ENCODE results near the gene CHP1.
"Not testable (repeated sequence)": the region's sequence is repeated elsewhere in the genome, so short reads cannot be mapped to it uniquely, and the experiment has no call there.

Gene CHP1

GRCh38 chr15:41230650-41231421 lies at the start of gene CHP1, which contains the start of gene EXD1:
TSS of gene CHP1 (plus strand) at chr15:41231268. CDS start at chr15:41231383, 115 bp downstream.
TSS of gene EXD1 (minus strand) at chr15:41230757. CDS start at chr15:41226575, 4,182 bp downstream.
- no peaks in the 10 kb centered on the region for H3K36me3 Mint-ChIP-seq
- H3K27me3 Mint-ChIP-seq, result no peaks in the 10 kb centered on the region
- peaks cover 39% of the 10 kb centered on the region for H3K4me1 Mint-ChIP-seq (ENCODE audit: low read depth)
- H3K4me3 Mint-ChIP-seq, result peak within 1 kb of the TSS; percentile 88
- peak within 1 kb of the TSS; percentile 91 for H3K27ac Mint-ChIP-seq
- no peaks in the 10 kb centered on the region for H3K9me3 Mint-ChIP-seq (ENCODE audit: low read depth)

GRCh38 chr15:41182266-41182665 lies 48.8 kb upstream of the CHP1 start:
- Mint-ChIP-seq H3K4me1 (ENCODE audit: low read depth) (no peaks in the 10 kb centered on the region), H3K27ac (no peak overlapping the region), H3K4me3 (no peak overlapping the region), H3K36me3 (no peaks in the 10 kb centered on the region), H3K9me3 (ENCODE audit: low read depth) (no peaks in the 10 kb centered on the region), H3K27me3 (peaks cover 2% of the 10 kb centered on the region)

GRCh38 chr15:41183581-41183980 lies 47.5 kb upstream of the CHP1 start:
- Mint-ChIP-seq H3K9me3 (ENCODE audit: low read depth) (no peaks in the 10 kb centered on the region), H3K36me3 (no peaks in the 10 kb centered on the region), H3K4me3 (no peak overlapping the region), H3K27me3 (peaks cover 2% of the 10 kb centered on the region), H3K4me1 (ENCODE audit: low read depth) (no peaks in the 10 kb centered on the region), H3K27ac (no peak overlapping the region)

- no peak overlapping the region for H3K4me3 Mint-ChIP-seq
- no peaks in the 10 kb centered on the region for H3K4me1 Mint-ChIP-seq (ENCODE audit: low read depth)
- no peaks in the 10 kb centered on the region for H3K9me3 Mint-ChIP-seq (ENCODE audit: low read depth)
- no peaks in the 10 kb centered on the region for H3K36me3 Mint-ChIP-seq
- no peaks in the 10 kb centered on the region for H3K27me3 Mint-ChIP-seq
- no peak overlapping the region for H3K27ac Mint-ChIP-seq
Observed at GRCh38 chr15:41194444-41194843, 36.6 kb upstream of the CHP1 start.

- Mint-ChIP-seq H3K4me3 (no peak overlapping the region), H3K9me3 (ENCODE audit: low read depth) (no peaks in the 10 kb centered on the region), H3K4me1 (ENCODE audit: low read depth) (no peaks in the 10 kb centered on the region), H3K36me3 (no peaks in the 10 kb centered on the region), H3K27me3 (no peaks in the 10 kb centered on the region), H3K27ac (no peak overlapping the region)
Observed at GRCh38 chr15:41199470-41199869, 31.6 kb upstream of the CHP1 start.

GRCh38 chr15:41203395-41203794 lies 27.7 kb upstream of the CHP1 start:
- Mint-ChIP-seq H3K27me3 (no peaks in the 10 kb centered on the region), H3K36me3 (no peaks in the 10 kb centered on the region), H3K9me3 (ENCODE audit: low read depth) (no peaks in the 10 kb centered on the region), H3K4me1 (ENCODE audit: low read depth) (no peaks in the 10 kb centered on the region), H3K4me3 (no peak overlapping the region), H3K27ac (no peak overlapping the region)

GRCh38 chr15:41205315-41205714 lies 25.8 kb upstream of the CHP1 start:
- Mint-ChIP-seq H3K27me3 (no peaks in the 10 kb centered on the region), H3K4me3 (no peak overlapping the region), H3K36me3 (no peaks in the 10 kb centered on the region), H3K9me3 (ENCODE audit: low read depth) (no peaks in the 10 kb centered on the region), H3K4me1 (ENCODE audit: low read depth) (no peaks in the 10 kb centered on the region), H3K27ac (no peak overlapping the region)

- H3K36me3 Mint-ChIP-seq, result no peaks in the 10 kb centered on the region
- no peak overlapping the region for H3K27ac Mint-ChIP-seq
- no peaks in the 10 kb centered on the region for H3K9me3 Mint-ChIP-seq (ENCODE audit: low read depth)
- no peak overlapping the region for H3K4me3 Mint-ChIP-seq
- no peaks in the 10 kb centered on the region for H3K4me1 Mint-ChIP-seq (ENCODE audit: low read depth)
- H3K27me3 Mint-ChIP-seq, result no peaks in the 10 kb centered on the region
Observed at GRCh38 chr15:41207687-41208448, 23.2 kb upstream of the CHP1 start.

GRCh38 chr15:41215708-41216107 lies 15.4 kb upstream of the CHP1 start:
- H3K9me3 Mint-ChIP-seq (ENCODE audit: low read depth), result no peaks in the 10 kb centered on the region
- H3K4me1 Mint-ChIP-seq (ENCODE audit: low read depth), result no peaks in the 10 kb centered on the region
- no peaks in the 10 kb centered on the region for H3K36me3 Mint-ChIP-seq
- no peak overlapping the region for H3K4me3 Mint-ChIP-seq
- no peak overlapping the region for H3K27ac Mint-ChIP-seq
- H3K27me3 Mint-ChIP-seq, result peaks cover 5% of the 10 kb centered on the region

GRCh38 chr15:41218851-41219250 lies 12.2 kb upstream of the CHP1 start:
- Mint-ChIP-seq H3K27me3 (peaks cover 10% of the 10 kb centered on the region), H3K36me3 (no peaks in the 10 kb centered on the region), H3K27ac (no peak overlapping the region), H3K9me3 (ENCODE audit: low read depth) (no peaks in the 10 kb centered on the region), H3K4me1 (ENCODE audit: low read depth) (no peaks in the 10 kb centered on the region), H3K4me3 (no peak overlapping the region)

GRCh38 chr15:41219381-41219780 lies 11.7 kb upstream of the CHP1 start:
- H3K4me1 Mint-ChIP-seq (ENCODE audit: low read depth), result no peaks in the 10 kb centered on the region
- H3K36me3 Mint-ChIP-seq, result no peaks in the 10 kb centered on the region
- H3K9me3 Mint-ChIP-seq (ENCODE audit: low read depth), result no peaks in the 10 kb centered on the region
- H3K27ac Mint-ChIP-seq, result no peak overlapping the region
- no peak overlapping the region for H3K4me3 Mint-ChIP-seq
- peaks cover 10% of the 10 kb centered on the region for H3K27me3 Mint-ChIP-seq

GRCh38 chr15:41230345-41230649 lies 771 bp upstream of the CHP1 start:
- Mint-ChIP-seq H3K36me3 (no peaks in the 10 kb centered on the region), H3K4me1 (ENCODE audit: low read depth) (peaks cover 34% of the 10 kb centered on the region), H3K4me3 (peak overlapping the region; percentile 88), H3K27me3 (no peaks in the 10 kb centered on the region), H3K9me3 (ENCODE audit: low read depth) (no peaks in the 10 kb centered on the region), H3K27ac (peak overlapping the region; percentile 91)

- H3K9me3 Mint-ChIP-seq (ENCODE audit: low read depth), result no peaks in the 10 kb centered on the region
Observed at GRCh38 chr15:41231422-41232226, 556 bp downstream of the CHP1 start.

GRCh38 chr15:41233367-41233771 lies 2.3 kb downstream of the CHP1 start:
- Mint-ChIP-seq H3K27ac (no peak overlapping the region), H3K4me1 (ENCODE audit: low read depth) (peaks cover 39% of the 10 kb centered on the region), H3K9me3 (ENCODE audit: low read depth) (no peaks in the 10 kb centered on the region), H3K4me3 (no peak overlapping the region), H3K36me3 (no peaks in the 10 kb centered on the region), H3K27me3 (no peaks in the 10 kb centered on the region)

More at GRCh38 chr15:41231422-41232226, 556 bp downstream of the CHP1 start:
- Mint-ChIP-seq H3K36me3 (no peaks in the 10 kb centered on the region), H3K27me3 (no peaks in the 10 kb centered on the region), H3K4me1 (ENCODE audit: low read depth) (peaks cover 39% of the 10 kb centered on the region), H3K27ac (peak overlapping the region; percentile 91), H3K4me3 (peak overlapping the region; percentile 88)

- H3K4me3 Mint-ChIP-seq; H3K36me3 Mint-ChIP-seq; H3K27me3 Mint-ChIP-seq; H3K9me3 Mint-ChIP-seq (ENCODE audit: low read depth); H3K27ac Mint-ChIP-seq: not testable (repeated sequence)
- peaks cover 38% of the 10 kb centered on the region for H3K4me1 Mint-ChIP-seq (ENCODE audit: low read depth)
Observed at GRCh38 chr15:41235228-41235627, 4.2 kb downstream of the CHP1 start.

Measured in activated naive CD8-positive, alpha-beta T cell (primary cell).